A673 (cell line): ENCODE measurements around the gene DNAH8. TPM values are rescaled to one million over a fixed set of nuclear protein-coding genes. Genes with fewer than 3 reads are reported as not detected.
A peak's percentile ranks its signal among the peaks of the same experiment; 100 is the strongest.

Source experiments
- BruUV-seq: library from RNA; stranded (reverse); fragments of 400-500 nt; replicated peaks from 2 replicates; lab custom pipeline; 2021; lab: Mats Ljungman, UMichigan
- CTCF ChIA-PET: fragments of 300-600 bp; sonication (Branson Sonifier 250); formaldehyde crosslinking; loops from one replicate; lab custom pipeline; 2022; ENCODE audit warnings: antibody characterized with exemption; lab: Charles Lee
- POLR2A ChIA-PET: fragments of 300-600 bp; sonication (Branson Sonifier 250); formaldehyde crosslinking; loops from one replicate; lab custom pipeline; 2022; ENCODE audit warnings: antibody characterized with exemption; ENCODE audit not compliant: low non-redundant PET; lab: Charles Lee
- DNase-seq: peaks from one replicate; pipeline ENCODE4 v3.0.0-alpha.2; 2015; ENCODE audit warnings: low spot score
- H3K27ac ChIP-seq: fragments of 200-600 bp; sonication (generic); 2 replicates; pipeline ENCODE4 v1.5.1; 2016; ENCODE audit warnings: mixed run types, low read depth, mild to moderate bottlenecking, mixed read lengths, antibody characterized with exemption, low read length; ENCODE audit not compliant: poor library complexity, severe bottlenecking
- H3K27me3 ChIP-seq: fragments of 200-600 bp; sonication (generic); replicated peaks from 2 replicates; pipeline ENCODE4 v1.6.1; 2017; ENCODE audit warnings: mixed run types, low read depth, mild to moderate bottlenecking, mixed read lengths, antibody characterized with exemption, low read length; ENCODE audit not compliant: insufficient read depth, poor library complexity
- H3K36me3 ChIP-seq: fragments of 200-600 bp; sonication (generic); 2 replicates; pipeline ENCODE4 v1.6.1; 2016; ENCODE audit warnings: mixed run types, mild to moderate bottlenecking, mixed read lengths, antibody characterized with exemption, low read length; ENCODE audit not compliant: insufficient read depth, poor library complexity, severe bottlenecking
- H3K4me1 ChIP-seq: fragments of 200-600 bp; sonication (generic); 2 replicates; pipeline ENCODE4 v1.6.1; 2017; ENCODE audit warnings: mixed run types, mild to moderate bottlenecking, mixed read lengths, antibody characterized with exemption, low read length; ENCODE audit not compliant: insufficient read depth, poor library complexity, severe bottlenecking
- H3K4me3 ChIP-seq: fragments of 200-600 bp; sonication (generic); 2 replicates; pipeline ENCODE4 v1.5.1; 2016; ENCODE audit warnings: low read depth, mixed run types, mild to moderate bottlenecking, mixed read lengths, low read length; ENCODE audit not compliant: poor library complexity, severe bottlenecking
- H3K9me3 ChIP-seq: fragments of 200-600 bp; sonication (generic); 2 replicates; pipeline ENCODE4 v1.6.1; 2016; ENCODE audit warnings: mixed run types, low read depth, mild to moderate bottlenecking, mixed read lengths, antibody characterized with exemption, low read length; ENCODE audit not compliant: poor library complexity, severe bottlenecking
- CTCF ChIP-seq: fragments of 300-800, 200-600 bp; sonication (generic); conservative IDR thresholded peaks from 2 replicates; pipeline ENCODE4 v1.5.1; 2017; ENCODE audit warnings: low read depth, mild to moderate bottlenecking, antibody characterized with exemption, low read length, moderate library complexity, mixed read lengths
- EZH2 ChIP-seq: fragments of 200-600 bp; sonication (generic); IDR thresholded peaks from 2 replicates; pipeline ENCODE4 v1.6.1; 2017; ENCODE audit warnings: borderline replicate concordance, low read depth, mild to moderate bottlenecking, mixed read lengths, antibody characterized with exemption, low read length; ENCODE audit not compliant: poor library complexity, severe bottlenecking
- intact Hi-C: fragments of 100-400 bp; cut with micrococcal nuclease; formaldehyde crosslinking; loops from one replicate; pipeline ENCODE4 v1.10.0; 2022; ENCODE audit not compliant: unreplicated experiment
- total RNA-seq: library from RNA; stranded (reverse); gene quantifications from 2 replicates; pipeline ENCODE4 v1.2.3, GENCODE V29; 2021

DNAH8 gene
- total RNA-seq, 1 experiment from 2014 or later: not detected

- H3K36me3 ChIP-seq: no peaks in the 10 kb centered on the region
- no peak for DNase-seq
These were observed 13.1 kb downstream of the DNAH8 start for GRCh38 chr6:38728203-38728602.

GRCh38 chr6:38730140-38730862 lies 15.2 kb downstream of the DNAH8 start:
- H3K4me1 ChIP-seq: peaks cover 8% of the 10 kb centered on the region
- no peaks in the 10 kb centered on the region for H3K9me3 ChIP-seq
- no peak overlapping the region for H3K27ac ChIP-seq
- no TSS peak for BruUV-seq
- ChIA-PET CTCF (no interaction called here), POLR2A (no interaction called here)
- no peaks in the 10 kb centered on the region for H3K36me3 ChIP-seq
- intact Hi-C loops: no loop called here
- H3K27me3 ChIP-seq: peaks cover 4% of the 10 kb centered on the region
- DNase-seq: peak; percentile 38
- no peak overlapping the region for H3K4me3 ChIP-seq
- TF ChIP-seq CTCF (no peak), EZH2 (no peak)

More at GRCh38 chr6:38728203-38728602, 13.1 kb downstream of the DNAH8 start:
- H3K4me3 ChIP-seq: no peak overlapping the region
- H3K27me3 ChIP-seq: no peaks in the 10 kb centered on the region
- POLR2A ChIA-PET: no interaction called here
- intact Hi-C loops: no loop called here
- no peaks in the 10 kb centered on the region for H3K9me3 ChIP-seq
- CTCF ChIA-PET: no interaction called here
- H3K4me1 ChIP-seq: peaks cover 8% of the 10 kb centered on the region
- H3K27ac ChIP-seq: no peak overlapping the region
- BruUV-seq: no TSS peak
- no peak for TF ChIP-seq CTCF
- TF ChIP-seq EZH2: no peak

GRCh38 chr6:38736951-38737350 lies 21.8 kb downstream of the DNAH8 start:
- ChIA-PET POLR2A (no interaction called here), CTCF (no interaction called here)
- Histone ChIP-seq H3K27ac (no peak overlapping the region), H3K36me3 (no peaks in the 10 kb centered on the region), H3K27me3 (peaks cover 57% of the 10 kb centered on the region), H3K4me1 (no peaks in the 10 kb centered on the region), H3K4me3 (no peak overlapping the region), H3K9me3 (no peaks in the 10 kb centered on the region)
- intact Hi-C loops: no loop called here
- DNase-seq: no peak
- BruUV-seq: no TSS peak
- no peak for TF ChIP-seq EZH2
- no peak for TF ChIP-seq CTCF
